GM12891 (cell line): ENCODE data around the gene CD300H.

Experiments used
- POLR2A ChIP-seq: IDR thresholded peaks from 2 replicates; pipeline ENCODE4 v1.6.1; 2011; ENCODE audit warnings: low read depth, low read length, control low read depth
- POU2F2 ChIP-seq: IDR thresholded peaks from 2 replicates; pipeline ENCODE4 v1.6.1; 2011; ENCODE audit warnings: low read depth, mild to moderate bottlenecking, control low read depth, low read length, moderate library complexity

- TF ChIP-seq POLR2A (no peak), POU2F2 (no peak)
Observed at GRCh38 chr17:74585711-74586110, 18.4 kb upstream of the CD300H start.
